Vagina (tissue), 2 donors: ENCODE data around the gene RASGRF2.

Experiments used
- POLR2AphosphoS5 ChIP-seq, 2 donors: sonication (generic); formaldehyde crosslinking; IDR thresholded peaks; one replicate each; pipeline ENCODE4 v1.9.0; 2017; ENCODE audit warnings: antibody characterized with exemption in 2 of 2, mild to moderate bottlenecking in 2 of 2, low read depth in 1 of 2; ENCODE audit not compliant: insufficient read depth in 1 of 2
- TF ChIP-seq, protein P1 (sequence below), 3 experiments: fragments of 450-650 bp in 2 of 3; fragments of 200-600 bp in 1 of 3; sonication (generic) in 1 of 3; IDR thresholded peaks; one replicate each; pipeline ENCODE4 v1.5.1; 2017 to 2019; ENCODE audit warnings: antibody characterized with exemption in 3 of 3, mild to moderate bottlenecking in 2 of 3, moderate library complexity in 2 of 3

DNA sequence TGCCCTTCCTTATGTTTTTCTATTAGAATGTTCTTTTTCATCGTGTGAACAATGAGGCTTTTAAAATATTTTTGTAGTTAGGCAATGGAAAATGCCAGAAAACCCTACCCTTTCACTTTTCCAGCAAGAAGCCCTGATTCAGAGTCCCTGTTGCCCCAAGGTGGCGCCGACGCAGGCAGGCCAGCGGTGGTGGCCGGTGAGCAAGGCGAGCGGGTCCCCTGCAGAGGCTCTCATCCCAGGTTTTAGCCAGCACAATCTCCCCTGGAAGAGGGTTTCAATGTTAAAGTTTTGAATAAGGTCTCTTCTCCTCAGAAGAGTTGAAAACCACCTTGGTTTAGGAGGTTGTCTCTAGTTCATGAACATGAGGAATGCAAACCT is 232.2 kb downstream of the RASGRF2 start:
- TF ChIP-seq, protein P1, sequence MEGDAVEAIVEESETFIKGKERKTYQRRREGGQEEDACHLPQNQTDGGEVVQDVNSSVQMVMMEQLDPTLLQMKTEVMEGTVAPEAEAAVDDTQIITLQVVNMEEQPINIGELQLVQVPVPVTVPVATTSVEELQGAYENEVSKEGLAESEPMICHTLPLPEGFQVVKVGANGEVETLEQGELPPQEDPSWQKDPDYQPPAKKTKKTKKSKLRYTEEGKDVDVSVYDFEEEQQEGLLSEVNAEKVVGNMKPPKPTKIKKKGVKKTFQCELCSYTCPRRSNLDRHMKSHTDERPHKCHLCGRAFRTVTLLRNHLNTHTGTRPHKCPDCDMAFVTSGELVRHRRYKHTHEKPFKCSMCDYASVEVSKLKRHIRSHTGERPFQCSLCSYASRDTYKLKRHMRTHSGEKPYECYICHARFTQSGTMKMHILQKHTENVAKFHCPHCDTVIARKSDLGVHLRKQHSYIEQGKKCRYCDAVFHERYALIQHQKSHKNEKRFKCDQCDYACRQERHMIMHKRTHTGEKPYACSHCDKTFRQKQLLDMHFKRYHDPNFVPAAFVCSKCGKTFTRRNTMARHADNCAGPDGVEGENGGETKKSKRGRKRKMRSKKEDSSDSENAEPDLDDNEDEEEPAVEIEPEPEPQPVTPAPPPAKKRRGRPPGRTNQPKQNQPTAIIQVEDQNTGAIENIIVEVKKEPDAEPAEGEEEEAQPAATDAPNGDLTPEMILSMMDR (IDR thresholded peaks at IDR 0.05): no peak
- TF ChIP-seq POLR2AphosphoS5 (IDR thresholded peaks at IDR 0.05; ENCODE audit: insufficient read depth in 1 of 2, low read depth in 1 of 2): no peak
